Esophagus squamous epithelium (tissue), 4 donors: ENCODE results near the gene STK10.

Source experiments
- POLR2A ChIP-seq, 4 donors: fragments of 450-650 bp; IDR thresholded peaks; one replicate each; pipeline ENCODE4 v1.6.1; 2017; ENCODE audit warnings: antibody characterized with exemption in 4 of 4, mild to moderate bottlenecking in 4 of 4, moderate library complexity in 3 of 4
- TF ChIP-seq, protein P1 (sequence below), 6 experiments: fragments of 450-650 bp in 4 of 6; fragments of 200-600 bp in 2 of 6; sonication (generic) in 2 of 6; IDR thresholded peaks; one replicate each; pipeline ENCODE4 v1.5.1; 2016 to 2019; ENCODE audit warnings: antibody characterized with exemption in 6 of 6, mild to moderate bottlenecking in 4 of 6, moderate library complexity in 4 of 6

DNA sequence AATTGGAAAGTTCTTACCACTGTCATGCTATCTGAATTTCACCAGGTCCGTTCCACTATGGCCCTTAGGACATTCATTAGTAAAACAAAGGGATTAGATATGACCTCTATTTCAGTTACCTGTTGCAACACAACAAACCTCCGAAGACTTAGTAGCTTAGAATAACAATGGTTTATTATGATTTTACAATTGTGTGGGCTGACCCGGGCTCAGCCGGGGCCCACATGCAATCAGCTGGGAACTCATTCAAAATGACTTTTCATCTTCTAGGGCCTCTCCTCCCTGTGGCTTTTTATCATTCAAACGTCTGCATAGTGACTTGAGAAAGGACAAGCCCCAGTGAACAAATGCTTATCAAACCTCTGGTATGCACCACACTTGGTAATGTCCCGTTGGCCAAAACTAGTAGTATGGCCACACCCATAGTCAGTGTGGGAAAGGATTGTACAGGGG is 179.3 kb downstream of the STK10 start:
- TF ChIP-seq, protein P1, sequence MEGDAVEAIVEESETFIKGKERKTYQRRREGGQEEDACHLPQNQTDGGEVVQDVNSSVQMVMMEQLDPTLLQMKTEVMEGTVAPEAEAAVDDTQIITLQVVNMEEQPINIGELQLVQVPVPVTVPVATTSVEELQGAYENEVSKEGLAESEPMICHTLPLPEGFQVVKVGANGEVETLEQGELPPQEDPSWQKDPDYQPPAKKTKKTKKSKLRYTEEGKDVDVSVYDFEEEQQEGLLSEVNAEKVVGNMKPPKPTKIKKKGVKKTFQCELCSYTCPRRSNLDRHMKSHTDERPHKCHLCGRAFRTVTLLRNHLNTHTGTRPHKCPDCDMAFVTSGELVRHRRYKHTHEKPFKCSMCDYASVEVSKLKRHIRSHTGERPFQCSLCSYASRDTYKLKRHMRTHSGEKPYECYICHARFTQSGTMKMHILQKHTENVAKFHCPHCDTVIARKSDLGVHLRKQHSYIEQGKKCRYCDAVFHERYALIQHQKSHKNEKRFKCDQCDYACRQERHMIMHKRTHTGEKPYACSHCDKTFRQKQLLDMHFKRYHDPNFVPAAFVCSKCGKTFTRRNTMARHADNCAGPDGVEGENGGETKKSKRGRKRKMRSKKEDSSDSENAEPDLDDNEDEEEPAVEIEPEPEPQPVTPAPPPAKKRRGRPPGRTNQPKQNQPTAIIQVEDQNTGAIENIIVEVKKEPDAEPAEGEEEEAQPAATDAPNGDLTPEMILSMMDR (IDR thresholded peaks at IDR 0.05) = no peak
- no peak for TF ChIP-seq POLR2A (IDR thresholded peaks at IDR 0.05)
